ENCODE measurements around the gene CALML5.

CALML5 gene, protein sequence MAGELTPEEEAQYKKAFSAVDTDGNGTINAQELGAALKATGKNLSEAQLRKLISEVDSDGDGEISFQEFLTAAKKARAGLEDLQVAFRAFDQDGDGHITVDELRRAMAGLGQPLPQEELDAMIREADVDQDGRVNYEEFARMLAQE
- total RNA-seq, result 0 to 0.13 (median 0) reads per million in 18 experiments

DNA sequence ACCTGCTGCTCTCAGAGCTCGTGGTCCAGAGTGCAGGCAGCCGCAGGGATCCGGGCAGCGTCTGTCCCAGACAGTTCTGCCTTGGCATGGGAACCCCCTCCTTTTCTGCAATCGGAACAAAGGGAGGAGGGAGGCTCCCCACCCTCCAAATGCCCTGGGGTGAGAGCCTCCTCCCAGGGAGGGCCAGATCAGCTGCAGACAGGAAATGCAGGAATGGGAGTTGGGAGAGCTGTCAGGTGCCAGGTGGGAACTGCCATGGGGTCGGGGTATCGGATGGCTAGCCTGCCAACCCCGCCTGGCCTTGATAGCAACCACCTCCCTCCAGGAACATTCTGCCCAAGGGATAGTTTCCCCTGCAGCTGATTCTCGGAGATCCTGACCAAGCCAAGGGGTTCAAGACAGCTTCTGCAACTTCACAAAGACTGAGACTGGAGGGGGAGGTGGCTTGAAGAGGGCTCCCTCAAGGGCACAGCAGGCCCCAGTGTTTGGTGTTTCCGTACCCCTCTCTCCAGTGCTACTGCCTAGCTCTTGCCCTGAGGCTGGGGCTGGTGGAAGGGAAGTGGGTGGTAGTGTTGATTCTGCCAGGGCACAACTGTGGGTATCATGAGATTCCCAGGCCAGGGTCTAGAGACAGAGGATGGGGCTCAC, at the start of gene CALML5:
TSS of gene CALML5 (minus strand) at position 78 of the 648 bp plus-strand sequence. CDS start 132 bp downstream, outside the sequence.
- no peak for DNase-seq

DNA sequence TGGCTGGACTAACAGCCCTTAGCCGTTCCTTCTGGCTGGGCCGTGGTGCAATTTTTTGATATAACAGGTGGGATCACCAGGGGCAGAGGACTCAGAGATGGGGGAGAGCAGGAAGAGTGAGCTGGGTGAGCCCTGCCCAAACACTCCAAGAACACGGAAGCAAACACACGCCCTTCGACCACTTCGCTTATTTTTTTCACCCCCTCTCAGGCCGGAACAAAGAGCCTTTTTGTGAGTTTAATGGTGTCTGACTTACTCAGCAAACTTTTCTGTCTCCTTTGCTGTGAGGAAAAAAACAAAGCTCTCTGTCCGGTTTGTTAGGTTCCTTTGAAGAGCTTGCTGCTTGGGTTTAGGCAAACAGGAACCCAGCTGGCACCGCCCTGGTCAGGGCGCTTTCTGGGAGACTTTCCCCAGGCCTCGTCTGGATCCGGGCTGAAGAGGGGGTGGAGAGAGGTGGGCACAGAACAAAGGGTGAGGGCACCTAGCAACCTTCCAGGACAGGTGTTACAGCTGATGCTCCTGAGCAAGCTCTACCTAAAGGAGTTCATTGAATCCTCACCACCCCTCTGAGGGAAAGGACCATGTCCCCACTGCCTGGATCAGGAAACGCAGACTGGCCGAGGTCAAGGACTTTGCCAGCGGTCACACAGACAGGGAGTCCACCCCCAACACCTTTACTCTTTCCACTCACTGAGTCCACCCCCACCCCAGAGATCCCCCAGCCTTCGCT, 48.7 kb upstream of the CALML5 start:
- peak; percentile 19 to 29 for DNase-seq

- DNase-seq, result no peak
Measured at GRCh38 chr10:5547681-5547930, 48.2 kb upstream of the CALML5 start.

DNA sequence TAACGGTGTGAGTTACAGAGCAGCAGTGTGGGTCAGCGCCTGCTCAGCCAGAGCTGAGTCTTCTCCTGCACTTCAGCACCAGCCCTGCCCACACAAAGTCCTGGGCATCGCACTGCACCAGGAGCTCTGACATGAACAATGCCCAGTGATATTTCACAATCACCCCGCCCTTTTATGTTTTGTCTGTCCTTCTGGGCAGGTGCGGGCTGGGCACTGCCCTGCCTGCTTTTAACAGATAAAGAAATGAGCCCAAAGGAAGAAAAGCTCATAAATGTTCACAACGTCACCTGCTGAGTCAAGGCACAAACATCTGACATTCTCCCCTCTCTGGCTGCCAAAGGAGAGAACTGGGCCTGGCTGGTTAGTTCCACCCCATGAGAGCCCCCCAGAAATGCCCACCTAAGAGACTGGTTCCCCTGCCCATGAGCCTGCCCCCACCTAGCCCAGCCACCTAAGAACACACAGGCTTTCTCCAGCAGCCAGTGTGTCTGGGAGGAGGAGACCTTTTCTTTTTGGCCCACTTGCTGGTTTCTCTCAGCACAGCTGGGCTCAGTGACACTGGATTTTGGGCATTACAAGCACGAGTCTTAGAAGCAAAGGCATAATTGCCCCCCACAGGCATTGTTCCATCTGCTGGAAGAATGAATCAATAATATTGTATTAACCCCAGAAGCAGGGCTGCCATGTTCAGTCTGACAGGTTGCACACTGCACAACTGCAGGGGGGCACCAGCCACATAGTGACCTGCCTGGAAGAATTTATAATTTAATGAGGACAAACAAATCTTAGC, 47.7 kb upstream of the CALML5 start:
- no peak for DNase-seq

- DNase-seq, result no peak
Measured at GRCh38 chr10:5545778-5546710, 46.7 kb upstream of the CALML5 start.

DNA sequence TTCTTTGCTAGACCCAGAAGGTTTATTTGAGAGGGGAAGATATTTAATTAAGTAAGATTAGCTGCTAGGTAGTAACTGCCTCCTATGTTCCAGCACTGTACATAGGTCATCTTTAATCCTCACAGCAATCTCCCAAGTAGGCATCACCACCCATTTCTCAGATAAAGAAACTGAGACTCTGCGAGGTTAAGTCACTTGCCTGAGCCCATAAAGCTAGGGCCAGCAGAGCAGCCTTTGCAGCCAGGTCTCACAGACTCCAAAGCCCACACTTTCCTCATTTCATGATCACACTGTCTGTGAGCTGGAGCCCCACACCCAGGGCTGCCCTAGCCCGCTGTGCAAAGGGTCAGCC, 46.0 kb upstream of the CALML5 start:
- DNase-seq, result no peak

DNA sequence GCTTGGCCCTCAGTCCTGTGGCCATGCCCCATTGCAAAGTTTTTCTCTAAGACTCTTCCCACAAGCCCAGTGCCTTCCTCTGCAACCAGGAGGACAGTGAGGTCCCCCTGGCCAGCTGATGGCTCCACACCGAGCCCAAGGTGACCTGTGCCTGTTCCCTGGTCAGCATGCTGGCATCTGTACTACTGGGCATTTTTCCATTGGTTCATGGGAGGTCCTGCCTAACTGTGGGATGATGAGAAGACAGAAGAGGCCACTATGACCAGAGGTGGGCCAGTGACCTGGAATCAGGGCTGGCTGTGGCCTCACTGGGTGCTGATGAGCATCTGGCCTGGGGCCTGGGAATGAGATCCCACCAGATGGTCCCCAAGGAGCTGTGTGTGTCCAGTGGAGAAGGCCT, 45.6 kb upstream of the CALML5 start:
- DNase-seq, result no peak

GRCh38 chr10:5544216-5544805, 44.9 kb upstream of the CALML5 start:
- DNase-seq, result peak; percentile 30 to 40

- no peak for DNase-seq
Measured at GRCh38 chr10:5543623-5544022, 44.3 kb upstream of the CALML5 start.

DNA sequence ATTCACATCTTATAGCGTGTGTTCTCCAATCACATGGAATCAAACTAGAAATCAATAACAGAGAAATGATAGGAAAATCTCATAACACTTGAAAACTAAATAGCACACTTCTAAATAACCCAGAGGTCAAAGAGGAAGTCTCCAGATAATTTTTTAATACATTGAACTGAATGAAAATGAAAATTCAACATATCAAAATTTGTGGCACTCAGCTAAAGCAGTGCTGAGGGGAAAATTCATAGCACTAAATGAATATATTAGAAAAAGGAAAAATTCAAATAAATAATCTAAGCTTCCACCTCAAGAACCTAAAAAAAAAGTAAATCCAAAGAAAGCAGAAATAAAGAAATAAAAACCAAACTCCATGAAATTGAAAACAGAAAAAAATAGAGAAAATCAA, 42.7 kb upstream of the CALML5 start:
- no peak for DNase-seq

DNA sequence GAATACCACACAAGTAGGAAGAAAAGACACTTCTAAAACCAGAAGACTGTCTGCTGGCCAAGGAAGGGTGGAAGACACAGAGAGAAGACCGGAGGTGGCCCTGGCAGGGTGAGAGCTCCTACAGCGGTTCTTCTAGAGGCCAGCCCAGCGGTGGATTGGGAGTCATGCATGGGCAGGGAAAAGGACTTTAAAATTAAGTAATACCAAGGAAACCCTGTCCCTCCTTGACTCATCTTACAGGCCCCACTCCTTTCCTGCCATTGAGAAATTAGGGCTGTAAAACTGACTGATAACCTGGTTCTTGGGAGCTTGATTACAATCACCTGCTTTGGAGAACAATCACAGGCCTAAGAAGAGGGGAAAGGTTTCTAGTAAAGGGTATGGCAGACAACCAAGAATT, 41.5 kb upstream of the CALML5 start:
- DNase-seq, result no peak

DNA sequence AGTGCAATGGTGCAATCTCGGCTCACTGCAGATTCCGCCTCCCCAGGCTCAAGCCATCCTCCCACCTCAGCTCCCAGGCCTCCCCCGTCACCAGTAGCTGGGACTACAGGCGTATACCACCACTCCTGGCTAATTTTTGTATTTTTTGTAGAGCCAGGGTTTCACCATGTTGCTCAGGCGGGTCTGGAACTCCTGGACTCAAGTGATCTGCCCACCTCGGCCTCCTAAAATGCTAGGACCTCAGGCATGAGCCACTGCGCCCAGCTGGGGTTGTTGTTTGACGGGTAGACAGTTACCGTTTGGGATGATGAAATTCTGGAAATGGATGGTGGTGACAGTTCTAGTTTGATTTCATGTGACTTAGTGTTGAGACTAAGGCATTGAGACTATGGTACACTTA, 40.7 kb upstream of the CALML5 start:
- no peak for DNase-seq

DNA sequence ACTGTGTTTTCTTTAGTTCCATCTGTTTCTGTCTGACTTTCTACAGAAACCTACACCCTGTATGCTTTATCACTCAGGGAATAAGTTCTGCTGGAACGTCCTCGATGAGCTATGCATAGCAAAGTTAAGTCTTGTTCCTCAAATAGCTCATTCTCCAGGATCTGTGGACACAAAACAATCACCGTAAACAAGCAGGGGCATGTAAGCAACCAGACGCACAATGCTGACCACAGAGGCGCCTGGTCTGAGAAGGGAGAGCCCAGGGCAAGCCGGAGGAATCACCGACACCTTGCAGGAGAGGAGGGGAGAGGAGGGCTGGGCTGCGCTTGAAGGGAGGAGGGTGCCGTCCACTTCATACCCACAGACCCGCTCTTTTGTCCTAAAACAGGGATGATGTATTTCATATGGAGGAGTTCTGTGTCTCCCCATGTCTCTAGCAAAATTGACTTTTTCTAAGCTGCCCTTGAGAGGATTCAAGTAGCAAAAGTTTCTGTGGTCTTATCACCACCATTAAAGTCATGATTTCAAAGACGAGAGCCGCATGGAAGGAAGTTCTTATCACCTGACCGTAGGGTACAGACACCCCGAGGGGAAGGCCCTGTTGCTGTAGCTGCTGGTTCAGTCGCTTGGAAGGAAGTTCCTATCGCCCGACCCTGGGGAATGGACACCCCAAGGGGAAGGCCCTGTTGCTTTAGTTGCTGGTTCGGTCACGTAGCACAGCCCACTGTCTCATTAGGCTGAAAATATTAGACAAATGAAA, 39.7 kb upstream of the CALML5 start:
- peak in 1 of 2 donors; percentile 13 for DNase-seq

DNA sequence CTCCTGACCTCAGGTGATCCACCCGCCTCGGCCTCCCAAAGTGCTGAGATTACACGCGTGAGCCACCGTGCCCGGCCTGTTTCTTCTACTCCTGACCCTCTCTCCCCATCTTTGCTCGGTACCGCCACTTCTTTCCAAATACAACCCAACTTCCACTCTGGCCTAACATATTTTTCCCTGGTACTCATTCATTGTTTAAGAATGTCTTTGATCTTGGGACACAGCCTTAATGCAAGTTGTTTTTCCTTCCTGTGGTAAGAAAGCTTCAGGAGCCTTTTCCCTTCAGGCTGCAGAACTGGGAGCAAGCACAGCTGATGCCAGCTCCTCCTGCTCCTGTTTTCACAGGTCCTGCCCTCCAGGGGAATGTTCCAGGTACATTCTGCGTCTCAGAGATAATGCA, 39.1 kb upstream of the CALML5 start:
- no peak for DNase-seq

DNA sequence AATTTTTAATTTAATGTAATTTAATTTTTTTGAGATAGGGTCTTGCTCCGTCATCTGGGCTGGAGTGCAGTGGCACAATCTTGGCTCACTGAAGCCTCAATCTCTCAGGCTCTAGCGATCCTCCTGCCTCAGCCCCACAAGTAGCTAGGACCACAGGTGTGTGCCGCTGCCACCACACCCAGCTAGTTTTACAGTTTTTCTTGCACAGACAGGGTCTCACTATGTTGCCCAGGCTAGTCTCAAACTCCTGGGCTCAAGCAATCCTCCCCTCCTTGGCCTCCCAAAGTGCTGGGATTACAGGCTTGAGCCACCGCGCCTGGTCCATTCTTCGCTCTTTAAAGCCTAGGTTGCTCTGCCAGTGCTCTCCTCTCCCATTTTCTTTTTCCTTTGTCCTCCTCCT, 38.3 kb upstream of the CALML5 start:
- DNase-seq, result no peak

DNA sequence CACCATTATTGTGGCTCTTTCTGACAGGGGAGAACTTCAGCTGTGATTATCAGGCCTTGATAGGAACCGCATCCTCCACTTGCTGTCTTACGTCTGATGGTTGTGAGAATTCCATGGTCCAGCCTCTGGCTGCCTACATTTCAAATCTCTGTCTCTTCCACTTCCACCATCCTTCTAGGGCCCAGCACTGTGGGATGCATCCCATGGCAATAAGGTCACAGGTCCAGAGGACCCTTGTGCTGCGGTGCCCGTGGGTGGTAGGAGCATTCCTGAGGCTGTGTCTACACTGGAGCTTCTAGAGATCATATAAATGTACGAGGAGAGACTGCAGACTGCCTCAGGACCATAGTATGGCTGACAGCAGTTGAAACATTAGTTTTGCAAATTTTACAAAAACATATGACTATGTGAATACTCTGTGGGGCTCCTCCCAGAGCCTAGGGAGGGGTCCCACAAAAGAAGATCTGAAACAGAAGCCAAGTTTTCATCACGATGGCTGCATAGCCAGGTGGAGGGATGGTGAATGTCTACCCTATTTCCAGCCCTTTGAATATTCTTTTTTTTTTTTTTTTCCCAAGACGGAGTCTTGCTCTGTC, 37.2 kb upstream of the CALML5 start:
- DNase-seq, result no peak

DNA sequence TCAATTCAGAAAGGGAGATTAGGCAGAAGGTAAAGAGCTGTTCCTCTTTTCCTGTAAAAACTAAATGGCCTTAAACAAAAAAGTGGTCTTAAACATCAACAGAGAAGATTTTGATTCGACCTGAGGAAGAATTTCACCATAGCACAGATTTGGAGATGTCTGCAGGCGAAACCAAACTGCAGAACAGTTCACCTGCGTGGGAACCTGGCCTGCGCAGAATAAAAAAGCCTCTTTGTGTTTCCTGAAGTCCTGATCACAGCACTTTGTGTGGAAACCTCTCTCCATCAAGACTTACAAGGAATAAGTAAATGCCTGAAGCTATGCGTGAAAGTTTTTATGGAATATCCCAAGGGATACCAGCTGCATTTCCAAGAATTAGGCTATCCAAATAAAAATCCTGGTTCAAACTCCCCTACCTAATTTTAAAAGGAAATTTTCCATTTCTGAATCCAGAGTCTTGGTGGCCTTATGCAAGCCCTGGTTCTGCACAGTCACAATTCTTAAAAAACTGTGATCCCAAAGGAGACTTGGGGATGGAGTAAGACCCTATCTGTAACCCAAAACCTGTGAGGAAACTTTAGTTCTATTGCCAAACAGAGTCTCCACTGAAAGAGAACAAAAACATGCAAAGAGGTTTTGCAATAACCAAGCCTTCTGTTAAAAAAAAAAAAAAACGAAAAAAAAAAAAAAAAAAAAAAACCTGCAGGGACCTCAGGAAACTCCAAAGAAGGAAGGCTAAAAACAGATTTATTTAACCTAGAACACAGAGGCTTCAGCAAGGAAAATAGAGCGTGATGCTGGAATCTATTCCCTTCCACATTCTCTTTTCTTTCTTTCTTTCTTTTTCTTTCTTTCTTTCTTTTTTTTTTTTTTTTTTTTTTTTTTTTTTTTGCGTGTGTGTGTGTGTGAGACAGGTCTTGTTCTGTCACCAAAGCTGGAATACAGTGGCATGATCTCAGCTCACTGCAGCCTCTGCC, 35.8 kb upstream of the CALML5 start:
- DNase-seq, result peak; percentile 62 to 75

DNA sequence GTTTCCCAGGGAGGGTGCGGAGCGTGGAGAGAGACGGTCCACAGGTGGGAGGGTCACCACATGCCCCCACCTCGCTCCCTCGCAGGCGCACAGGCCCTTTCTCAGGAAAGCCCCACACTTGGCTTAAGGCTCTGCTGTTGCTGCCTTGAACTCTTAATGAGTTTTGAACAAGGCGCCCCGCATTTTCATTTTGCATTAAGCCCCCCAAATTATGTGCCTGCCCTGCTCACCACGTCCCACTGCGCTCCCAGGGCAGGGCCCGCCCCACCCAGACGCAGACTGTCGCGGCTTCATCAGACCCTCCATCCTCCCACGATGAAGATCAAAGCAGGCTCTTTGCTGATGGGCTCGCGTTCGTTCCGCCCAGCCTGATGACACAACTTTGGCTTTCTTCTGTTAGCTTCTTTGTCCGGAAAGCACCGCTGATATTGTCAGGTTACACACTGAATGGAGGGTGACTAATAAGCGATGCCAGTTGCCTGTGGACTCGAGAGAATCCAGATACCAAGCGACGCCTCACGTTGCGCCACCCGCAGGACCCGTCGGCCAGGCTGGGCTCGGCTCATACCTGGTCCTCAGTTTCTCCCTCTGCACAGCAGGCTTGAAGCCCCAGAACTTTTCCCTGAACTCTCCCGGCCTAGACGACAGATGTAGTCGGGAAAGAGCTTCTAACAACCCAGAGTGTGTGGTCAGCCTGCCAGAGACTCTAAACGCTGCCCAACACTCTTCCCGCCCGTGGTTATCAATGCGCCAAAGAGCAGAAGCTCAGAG, 34.9 kb upstream of the CALML5 start:
- DNase-seq, result no peak
